Right lobe of liver (tissue), 4 donors: ENCODE data around the gene ARL6IP5.

Source experiments
- CTCF ChIP-seq, 4 donors: fragments of 200-600 bp in 3 of 4; fragments of 450-650 bp in 1 of 4; IDR thresholded peaks; one replicate each; pipeline versions ENCODE4 v1.5.1 to v1.8.0; 2016 to 2022; ENCODE audit warnings: antibody characterized with exemption in 4 of 4, mild to moderate bottlenecking in 2 of 4
- POLR2A ChIP-seq: fragments of 450-650 bp; IDR thresholded peaks from one replicate; pipeline ENCODE4 v1.6.1; 2017; ENCODE audit warnings: antibody characterized with exemption, mild to moderate bottlenecking
- donor health status: DM: no; HTN: no; CAD: no.
- donor health status: DM: no; HTN: no; CAD: no.
- donor health status: DM: no; HTN: yes; CAD: no.

DNA sequence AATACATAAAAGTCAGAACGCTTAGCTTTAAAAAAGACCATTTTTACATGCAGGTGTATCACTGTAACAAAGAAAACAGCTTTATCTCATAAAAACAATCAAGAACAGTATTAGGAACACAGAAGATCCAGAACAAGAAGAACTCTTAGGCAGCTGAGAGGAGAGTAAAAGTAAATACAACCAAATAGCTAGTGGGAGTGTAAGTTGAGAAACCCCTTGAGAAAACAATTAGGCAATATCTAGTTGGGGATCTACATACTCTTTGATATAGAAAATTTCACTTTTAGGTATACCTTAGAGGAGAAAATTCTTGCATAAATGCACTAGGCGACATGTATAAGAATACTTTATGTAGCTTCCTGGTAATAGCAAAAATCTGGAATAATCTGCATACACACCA lies 40.1 kb upstream of the ARL6IP5 start:
- TF ChIP-seq CTCF (IDR thresholded peaks at IDR 0.05) (no peak), POLR2A (no peak)
